Astrocyte of the cerebellum (primary cell): ENCODE measurements around the gene MVD.

Experiments
- DNase-seq: peaks from one replicate; pipeline ENCODE4 v3.0.0-alpha.2; 2011; ENCODE audit warnings: low read depth
- H3K4me3 ChIP-seq: 2 replicates; pipeline ENCODE4 v1.5.1; 2011; ENCODE audit warnings: mild to moderate bottlenecking, low read depth, low read length, moderate library complexity
- CTCF ChIP-seq: IDR thresholded peaks from 2 replicates; pipeline ENCODE4 v1.5.1; 2012; ENCODE audit warnings: low read length, low read depth, moderate library complexity, mild to moderate bottlenecking; ENCODE audit errors: missing control alignments
- in situ Hi-C: cut with HindIII; loops from 2 replicates; pipeline ENCODE4 v1.10.0; 2017; ENCODE audit warnings: low sequenced_read_pairs

The MVD gene

GRCh38 chr16:88681084-88681680, 18.3 kb upstream of the MVD start:
- TF ChIP-seq CTCF, result peak; percentile 17
- DNase-seq, result no peak
- in situ Hi-C loops, result no loop called here
- H3K4me3 ChIP-seq, result no peak overlapping the region

GRCh38 chr16:88680554-88681083, 17.7 kb upstream of the MVD start:
- H3K4me3 ChIP-seq, result no peak overlapping the region
- in situ Hi-C loops, result no loop called here
- DNase-seq, result no peak
- TF ChIP-seq CTCF, result no peak

- H3K4me3 ChIP-seq, result no peak overlapping the region
- no peak for DNase-seq
- in situ Hi-C loops, result loop anchor here (10.0 kb wide), 1 partner anchor 106 kb away; the partner anchor contains the start of gene PIEZO1
- no peak for TF ChIP-seq CTCF
These were observed 15.5 kb upstream of the MVD start for GRCh38 chr16:88678224-88678979.

GRCh38 chr16:88677721-88678120, 14.8 kb upstream of the MVD start:
- in situ Hi-C loops, result loop anchor here (10.0 kb wide), 1 partner anchor 107 kb away; the partner anchor contains the start of gene PIEZO1
- no peak for TF ChIP-seq CTCF
- no peak overlapping the region for H3K4me3 ChIP-seq
- no peak for DNase-seq

GRCh38 chr16:88676502-88677242, 13.8 kb upstream of the MVD start:
- in situ Hi-C loops, result loop anchor here (10.0 kb wide), 1 partner anchor 108 kb away; the partner anchor contains the start of gene PIEZO1
- H3K4me3 ChIP-seq, result no peak overlapping the region
- no peak for DNase-seq
- no peak for TF ChIP-seq CTCF

- no peak overlapping the region for H3K4me3 ChIP-seq
- TF ChIP-seq CTCF, result no peak
- no peak for DNase-seq
- in situ Hi-C loops, result loop anchor here (10.0 kb wide), 1 partner anchor 111 kb away; the partner anchor contains the start of gene PIEZO1
These were observed 11.0 kb upstream of the MVD start for GRCh38 chr16:88673716-88674379.
